ENCODE measurements around the gene QKI. TPM values are rescaled to one million over a fixed set of nuclear protein-coding genes. Genes with fewer than 3 reads are reported as not detected.
"Not testable (repeated sequence)": the region's sequence is repeated elsewhere in the genome, so short reads cannot be mapped to it uniquely, and the experiment has no call there.

Gene QKI
- polyA plus RNA-seq (ENCODE audit: insufficient read length in 3 of 3), result 100 to 1,000 TPM; 178 to 222 (median 213) TPM
- long read RNA-seq, donor 1, full-length matches to known transcripts, result 17 of 24 reads
- long read RNA-seq, donor 1, partial matches to known transcripts, result 7 of 24 reads
- long read RNA-seq, donor 1, other reads (novel, unspliced or antisense), result 0 of 24 reads
- long read RNA-seq, donor 2, full-length matches to known transcripts, result 20 of 35 reads
- long read RNA-seq, donor 2, partial matches to known transcripts, result 15 of 35 reads
- long read RNA-seq, donor 2, other reads (novel, unspliced or antisense), result 0 of 35 reads
- long read RNA-seq, donor 3, full-length matches to known transcripts, result 41 of 69 reads
- long read RNA-seq, donor 3, partial matches to known transcripts, result 28 of 69 reads
- long read RNA-seq, donor 3, other reads (novel, unspliced or antisense), result 0 of 69 reads
- long read RNA-seq, donor 4, full-length matches to known transcripts, result 25 of 30 reads
- long read RNA-seq, donor 4, partial matches to known transcripts, result 5 of 30 reads
- long read RNA-seq, donor 4, other reads (novel, unspliced or antisense), result 0 of 30 reads
- long read RNA-seq, donor 5, result 0 reads
- long read RNA-seq, donor 6, full-length matches to known transcripts, result 43 of 98 reads
- long read RNA-seq, donor 6, partial matches to known transcripts, result 55 of 98 reads
- long read RNA-seq, donor 6, other reads (novel, unspliced or antisense), result 0 of 98 reads
- long read RNA-seq, donor 7, full-length matches to known transcripts, result 28 of 152 reads
- long read RNA-seq, donor 7, partial matches to known transcripts, result 124 of 152 reads
- long read RNA-seq, donor 7, other reads (novel, unspliced or antisense), result 0 of 152 reads
- long read RNA-seq, donor 8, result 0 reads
- long read RNA-seq, donor 9, full-length matches to known transcripts, result 22 of 22 reads
- long read RNA-seq, donor 9, partial matches to known transcripts, result 0 of 22 reads
- long read RNA-seq, donor 9, other reads (novel, unspliced or antisense), result 0 of 22 reads
- long read RNA-seq, donor 10, full-length matches to known transcripts, result 26 of 181 reads
- long read RNA-seq, donor 10, partial matches to known transcripts, result 155 of 181 reads
- long read RNA-seq, donor 10, other reads (novel, unspliced or antisense), result 0 of 181 reads
- long read RNA-seq, donor 11, full-length matches to known transcripts, result 20 of 20 reads
- long read RNA-seq, donor 11, partial matches to known transcripts, result 0 of 20 reads
- long read RNA-seq, donor 11, other reads (novel, unspliced or antisense), result 0 of 20 reads
- long read RNA-seq, donor 12, full-length matches to known transcripts, result 14 of 77 reads
- long read RNA-seq, donor 12, partial matches to known transcripts, result 63 of 77 reads
- long read RNA-seq, donor 12, other reads (novel, unspliced or antisense), result 0 of 77 reads
- long read RNA-seq, donor 13, result 0 reads
- long read RNA-seq, donor 14, full-length matches to known transcripts, result 14 of 26 reads
- long read RNA-seq, donor 14, partial matches to known transcripts, result 12 of 26 reads
- long read RNA-seq, donor 14, other reads (novel, unspliced or antisense), result 0 of 26 reads
- long read RNA-seq, donor 15, full-length matches to known transcripts, result 19 of 19 reads
- long read RNA-seq, donor 15, partial matches to known transcripts, result 0 of 19 reads
- long read RNA-seq, donor 15, other reads (novel, unspliced or antisense), result 0 of 19 reads
- long read RNA-seq, donor 16, full-length matches to known transcripts, result 61 of 68 reads
- long read RNA-seq, donor 16, partial matches to known transcripts, result 7 of 68 reads
- long read RNA-seq, donor 16, other reads (novel, unspliced or antisense), result 0 of 68 reads

DNA sequence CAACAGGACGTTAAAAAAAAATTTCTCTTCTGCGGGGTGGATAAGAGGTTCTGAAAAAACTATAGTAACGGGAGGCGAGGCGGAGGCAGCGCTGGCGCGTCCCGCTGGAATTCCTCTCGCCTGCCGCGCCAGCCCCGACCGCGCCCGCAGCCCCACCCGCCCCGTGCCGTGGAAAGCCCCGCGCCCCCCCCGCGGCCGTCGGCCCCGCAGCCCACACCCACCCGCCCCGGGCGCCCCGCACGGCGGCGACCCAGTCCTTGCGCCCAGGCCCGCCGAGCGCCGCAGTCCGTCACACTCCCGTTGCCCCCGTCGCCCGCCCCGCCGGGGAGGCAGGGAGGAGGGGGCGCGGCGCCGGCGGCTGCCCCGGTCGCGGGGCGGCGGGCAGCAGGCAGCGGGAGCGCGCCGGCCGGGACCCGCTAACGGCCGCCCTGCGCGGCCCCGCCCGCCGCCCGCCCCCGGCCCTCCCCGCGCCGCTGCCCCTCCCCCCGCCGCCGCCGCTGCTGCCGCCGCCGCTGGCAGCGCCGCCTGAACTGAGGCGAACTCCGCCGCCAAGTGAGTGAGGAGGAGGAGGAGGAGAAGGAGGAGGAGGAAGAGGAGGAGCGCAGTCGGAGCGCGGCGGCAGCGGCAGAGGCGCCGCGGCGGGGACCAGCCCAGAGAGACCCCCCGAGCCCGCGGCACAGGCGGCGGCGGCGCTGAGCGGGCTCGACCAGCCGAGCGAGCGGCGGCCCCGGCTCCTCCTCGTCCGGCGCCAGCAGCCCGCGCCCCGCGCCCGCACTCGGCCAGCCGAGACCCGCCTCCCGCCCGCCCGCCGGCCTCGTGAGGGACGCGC, at the start of gene QKI:
Gene QKI (plus strand): TSS at position 602 of the 829 bp plus-strand sequence. CDS start 476 bp downstream, outside the sequence.
- peak in 4 of 11 donors; percentile 65 to 73 (median 70) for DNase-seq (ENCODE audit: extremely low read depth in 1 of 11, low read depth in 9 of 11, low spot score in 4 of 11)

DNA sequence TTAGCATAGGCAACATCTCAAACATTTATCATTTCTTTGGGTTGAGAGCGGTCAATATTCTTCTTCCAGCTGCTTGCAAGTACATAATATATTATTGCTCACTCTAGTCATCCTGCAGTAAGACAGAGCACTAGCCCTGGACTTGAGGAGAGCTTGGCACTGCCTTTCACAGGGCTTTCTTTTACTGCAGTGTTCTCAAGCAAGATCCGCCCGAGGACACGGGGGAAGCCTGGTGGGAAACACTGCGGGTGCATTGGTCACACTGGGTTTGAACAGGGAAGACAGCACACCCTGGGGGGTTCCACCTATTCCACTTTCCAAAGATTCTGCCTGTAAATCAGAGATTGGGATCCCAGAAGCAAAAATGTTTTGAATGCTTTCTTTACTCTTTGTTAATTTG, 48.2 kb upstream of the QKI start:
- no peak for DNase-seq (ENCODE audit: extremely low read depth in 1 of 11, low read depth in 9 of 11, low spot score in 4 of 11)

DNA sequence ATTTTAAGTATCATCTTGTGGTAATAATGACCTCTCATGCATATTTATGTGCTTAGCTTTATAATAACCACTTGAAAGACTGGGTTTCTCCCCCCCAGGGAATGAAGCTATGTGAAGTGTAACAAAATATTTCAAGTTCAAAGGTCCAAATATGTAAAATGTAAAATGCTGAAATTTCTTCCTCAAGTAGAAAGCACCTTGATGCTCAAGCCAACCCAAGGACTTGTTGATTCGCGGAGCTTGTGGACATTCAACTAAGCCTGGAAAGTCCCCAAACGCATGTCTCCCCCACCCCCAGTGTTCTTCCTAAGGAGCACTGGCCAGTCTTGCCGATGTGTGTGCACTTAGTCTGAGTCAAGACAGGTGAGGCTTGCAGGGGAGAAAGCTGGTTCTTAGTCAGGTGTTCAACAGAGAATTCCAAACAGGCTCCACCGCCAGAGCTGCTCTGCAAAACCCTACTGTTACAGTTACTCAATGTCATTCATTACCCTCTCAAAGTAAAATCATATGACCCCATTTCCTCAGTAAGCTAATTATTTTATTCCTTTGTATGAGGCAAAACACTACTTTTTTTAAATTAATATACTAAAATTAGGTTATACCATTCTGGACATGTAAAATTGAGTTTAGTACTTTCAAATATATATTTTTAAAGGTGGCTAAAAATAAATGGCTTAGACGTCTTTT, 46.9 kb upstream of the QKI start:
- no peak for DNase-seq (ENCODE audit: extremely low read depth in 1 of 11, low read depth in 9 of 11, low spot score in 4 of 11)

DNA sequence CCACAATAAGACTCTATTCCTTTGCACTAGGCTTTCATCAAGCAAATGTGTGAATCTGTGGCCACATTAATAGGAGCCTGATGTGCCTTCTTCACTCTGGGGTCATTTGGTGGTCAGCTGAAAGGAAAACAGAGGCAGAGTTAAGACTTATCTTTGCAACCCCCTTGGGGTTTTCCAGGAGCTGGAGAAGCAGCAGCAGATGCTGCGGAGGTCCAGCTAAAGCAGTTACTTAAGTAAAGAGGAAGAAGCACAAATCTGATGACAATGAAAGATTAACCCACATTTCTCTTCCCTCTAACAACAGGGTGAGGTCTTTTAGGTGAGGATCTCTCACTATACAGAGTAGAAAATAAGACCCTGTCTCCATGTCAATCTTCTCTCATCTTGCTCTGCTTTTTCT, 45.4 kb upstream of the QKI start:
- no peak for DNase-seq (ENCODE audit: extremely low read depth in 1 of 11, low read depth in 9 of 11, low spot score in 4 of 11)

DNA sequence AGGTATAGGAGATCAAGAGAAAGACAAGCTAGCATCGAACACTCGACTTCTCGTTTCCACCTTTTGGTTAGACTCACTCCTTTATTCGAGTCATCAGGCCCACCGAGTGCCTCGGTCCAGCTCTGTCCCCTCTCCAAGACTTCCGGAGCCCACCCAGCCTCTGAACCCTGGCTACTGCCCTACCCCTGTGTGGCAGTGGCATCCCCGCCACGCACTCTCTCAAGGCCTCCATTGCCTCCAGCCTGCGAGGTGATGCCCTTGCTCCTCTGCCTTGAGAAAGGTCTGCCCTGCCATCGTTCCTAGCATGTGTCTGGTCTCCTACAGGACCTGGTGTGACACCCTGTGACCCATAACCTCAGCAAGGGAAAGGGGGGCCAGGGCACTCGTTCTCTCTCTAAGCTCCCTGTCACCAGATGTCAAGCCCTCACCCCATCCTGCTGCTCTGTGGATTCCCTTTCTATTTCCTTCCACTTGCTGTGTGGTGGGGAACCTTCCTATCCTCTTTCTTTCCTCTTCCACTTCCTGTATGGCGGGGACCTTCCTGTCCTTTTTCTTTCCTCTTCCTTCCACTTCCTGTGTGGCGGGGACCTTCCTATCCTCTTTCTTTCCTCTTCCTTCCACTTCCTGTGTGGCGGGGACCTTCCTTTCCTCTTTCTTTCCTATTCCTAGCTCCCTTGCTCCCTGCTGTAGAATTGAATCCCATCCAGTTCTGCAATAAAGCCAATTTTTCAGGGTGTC, 44.7 kb upstream of the QKI start:
- no peak for DNase-seq (ENCODE audit: extremely low read depth in 1 of 11, low read depth in 9 of 11, low spot score in 4 of 11)

DNA sequence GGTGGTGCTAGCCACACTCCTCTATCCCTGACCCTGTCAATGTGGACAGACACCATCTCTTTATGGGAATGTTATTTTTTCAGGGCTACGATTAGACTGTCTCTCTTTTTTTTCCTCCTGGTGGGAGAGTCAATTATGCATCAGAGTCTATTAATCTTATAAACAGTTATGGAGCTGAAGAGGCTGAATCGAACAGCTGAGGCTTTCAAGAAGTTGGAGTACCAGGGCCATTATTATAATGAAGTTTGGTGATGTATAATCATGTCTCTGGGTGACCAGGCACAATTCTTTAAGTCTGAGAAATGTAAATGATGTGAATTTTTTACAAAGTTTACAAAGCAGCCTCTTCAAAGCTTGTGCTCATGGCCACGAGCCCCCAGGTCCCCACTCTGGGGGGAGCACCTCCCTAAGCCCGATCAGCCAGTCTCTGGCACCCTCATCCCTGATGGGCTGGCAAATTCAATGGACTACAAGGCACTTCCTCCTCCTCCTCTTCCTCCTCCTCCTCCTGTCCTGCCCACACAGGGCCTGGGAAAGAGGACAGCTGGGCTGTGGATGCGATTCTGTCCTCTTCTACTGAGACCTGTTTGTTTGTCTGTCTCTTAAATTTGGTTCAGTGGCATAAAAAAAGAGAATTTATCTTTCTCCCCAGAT, 43.9 kb upstream of the QKI start:
- no peak for DNase-seq (ENCODE audit: extremely low read depth in 1 of 11, low read depth in 9 of 11, low spot score in 4 of 11)

DNA sequence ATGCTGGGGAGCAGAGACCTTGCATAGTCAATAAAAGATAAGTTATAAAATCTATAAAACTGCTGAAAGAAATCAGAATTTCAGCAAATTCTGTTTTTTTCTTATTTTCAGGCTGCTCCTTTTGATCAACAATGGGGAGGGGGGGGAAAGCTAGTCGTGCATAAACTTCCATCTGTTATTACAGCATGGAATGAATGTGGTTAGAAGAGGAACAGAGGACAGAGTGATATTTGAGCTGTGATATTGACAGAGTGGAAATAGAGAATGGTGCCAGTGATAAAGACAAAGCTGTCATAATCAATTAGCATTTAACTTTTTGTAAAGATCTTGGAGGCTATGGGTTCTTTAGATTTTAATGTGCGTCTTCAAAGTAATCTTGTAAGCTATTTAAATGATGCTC, 43.4 kb upstream of the QKI start:
- no peak for DNase-seq (ENCODE audit: extremely low read depth in 1 of 11, low read depth in 9 of 11, low spot score in 4 of 11)

DNA sequence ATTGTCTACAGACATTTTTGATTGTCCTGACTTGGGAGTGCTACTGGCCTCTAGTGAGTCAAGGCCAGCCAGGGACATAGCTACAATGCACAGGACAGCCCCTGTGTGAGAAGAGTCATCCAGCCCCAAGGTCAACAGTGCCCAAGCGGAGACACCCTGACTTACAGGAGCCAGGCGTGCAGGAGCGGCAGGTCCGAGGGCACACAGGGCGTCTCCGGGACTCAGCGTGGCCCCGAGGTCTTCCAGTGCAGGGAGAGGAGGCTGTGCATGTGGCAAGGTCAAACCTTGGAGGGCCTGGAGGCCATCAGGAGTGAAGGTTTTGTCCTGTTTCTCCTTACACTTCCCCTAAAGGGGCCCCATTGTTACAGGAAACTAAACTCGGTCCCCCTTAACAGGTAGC, 41.3 kb upstream of the QKI start:
- DNase-seq (ENCODE audit: extremely low read depth in 1 of 11, low read depth in 9 of 11, low spot score in 4 of 11), result no peak

DNA sequence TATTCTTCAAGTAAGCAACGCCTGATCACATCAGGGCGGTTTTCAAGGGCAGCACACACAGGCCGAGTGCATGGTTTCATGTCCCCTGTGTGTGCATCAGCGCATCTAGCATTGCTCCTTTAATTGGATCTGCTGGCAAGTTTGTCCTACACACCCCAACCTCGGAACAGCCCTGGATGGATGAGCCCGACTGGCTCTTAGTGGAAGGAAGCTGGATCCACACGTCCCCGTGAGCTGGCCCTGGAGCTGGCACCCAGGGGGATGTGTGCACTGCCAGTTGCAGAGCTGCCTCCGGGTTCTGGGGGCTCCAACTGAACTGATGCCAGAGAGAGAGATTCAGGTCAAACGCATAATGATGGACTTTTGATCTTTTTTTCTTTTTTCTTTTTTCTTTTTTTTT, 39.2 kb upstream of the QKI start:
- DNase-seq (ENCODE audit: extremely low read depth in 1 of 11, low read depth in 9 of 11, low spot score in 4 of 11), result no peak

DNA sequence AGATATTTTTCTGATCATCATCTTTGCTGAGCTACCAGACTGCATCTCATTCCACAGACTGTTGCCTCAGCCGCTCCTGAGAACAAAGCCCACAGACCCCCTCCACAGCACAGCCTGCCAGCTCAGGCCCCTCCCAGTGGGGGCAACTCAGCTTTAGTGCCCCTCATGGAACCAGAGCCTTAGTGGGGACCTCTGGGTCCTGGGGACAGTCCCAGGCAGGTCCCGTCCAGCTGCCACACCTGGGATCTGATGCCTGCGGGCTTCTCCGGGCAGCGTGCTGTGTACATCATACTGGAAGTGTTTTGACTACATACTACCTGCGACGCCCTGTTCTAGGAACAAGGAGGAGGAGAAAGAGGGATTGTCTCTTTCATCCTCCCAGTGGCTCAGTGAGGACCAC, 38.3 kb upstream of the QKI start:
- DNase-seq (ENCODE audit: extremely low read depth in 1 of 11, low read depth in 9 of 11, low spot score in 4 of 11), result no peak

DNA sequence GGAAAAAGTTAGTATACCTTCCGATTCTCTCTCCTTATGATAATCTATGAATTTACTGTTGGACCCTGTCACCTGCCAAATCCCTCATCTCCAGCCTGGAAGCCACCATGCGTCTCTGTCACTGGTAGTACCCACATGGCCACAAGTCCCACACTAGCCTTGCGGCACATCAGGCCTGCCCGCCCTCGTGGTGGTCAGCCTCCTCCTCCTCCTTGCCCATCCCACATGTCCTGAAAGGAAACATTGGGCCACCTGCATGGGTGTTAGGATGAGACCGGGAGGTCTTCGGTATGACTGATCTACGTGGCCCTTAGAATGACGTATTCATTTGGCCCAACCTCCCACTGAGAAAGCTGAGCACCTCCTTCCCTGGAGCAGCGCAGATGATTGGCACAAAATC, 37.0 kb upstream of the QKI start:
- no peak for DNase-seq (ENCODE audit: extremely low read depth in 1 of 11, low read depth in 9 of 11, low spot score in 4 of 11)

DNA sequence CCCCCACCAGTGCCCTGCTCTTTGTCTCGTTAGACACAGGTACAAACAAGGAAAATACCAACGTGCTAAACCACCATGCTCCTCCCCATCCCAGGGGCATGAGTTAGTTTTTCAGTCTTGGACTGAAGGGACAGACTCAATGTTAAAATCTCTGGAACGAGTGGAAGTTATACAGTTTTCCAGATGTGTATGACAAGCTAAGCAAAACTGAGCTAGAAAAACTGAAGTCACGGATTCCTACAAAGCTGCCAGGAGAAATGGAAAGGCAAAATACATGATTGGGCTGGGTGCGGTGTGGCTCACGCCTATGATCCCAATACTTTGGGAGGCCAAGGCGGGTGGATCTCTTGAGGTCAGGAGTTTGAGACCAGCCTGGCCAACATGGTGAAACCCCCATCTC, 34.3 kb upstream of the QKI start:
- no peak for DNase-seq (ENCODE audit: extremely low read depth in 1 of 11, low read depth in 9 of 11, low spot score in 4 of 11)

DNA sequence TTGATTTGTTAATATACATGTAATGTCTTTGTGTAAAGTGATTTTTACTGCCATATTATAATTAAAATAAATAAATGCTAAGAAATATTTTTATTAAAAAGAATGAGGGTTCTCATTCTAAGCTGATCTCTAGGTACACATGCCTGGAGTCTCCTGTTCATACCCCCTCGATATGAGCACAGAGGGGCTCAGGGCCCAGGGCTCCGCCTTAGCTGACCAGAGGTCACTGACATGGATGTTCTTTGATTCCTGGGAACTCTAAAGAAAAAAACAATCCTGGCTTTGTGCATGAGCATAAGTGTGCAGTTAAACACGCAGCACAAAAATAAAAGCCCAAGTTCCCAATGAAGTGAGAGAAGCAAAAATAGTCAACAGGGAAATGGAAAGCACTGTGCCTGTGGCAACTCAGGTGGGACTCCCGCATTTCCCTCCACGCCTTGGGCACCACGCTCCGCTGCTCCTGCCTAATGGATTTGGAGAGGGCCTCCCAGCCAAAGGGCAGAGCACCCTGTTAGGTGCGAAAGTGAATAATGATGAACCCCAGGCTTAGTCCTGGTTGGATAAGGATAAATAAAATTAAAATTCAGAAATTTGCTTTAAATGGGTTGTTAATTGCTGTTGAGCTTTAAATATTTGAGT, 33.3 kb upstream of the QKI start:
- peak in 1 of 11 donors; percentile 34 for DNase-seq (ENCODE audit: extremely low read depth in 1 of 11, low read depth in 9 of 11, low spot score in 4 of 11)

DNA sequence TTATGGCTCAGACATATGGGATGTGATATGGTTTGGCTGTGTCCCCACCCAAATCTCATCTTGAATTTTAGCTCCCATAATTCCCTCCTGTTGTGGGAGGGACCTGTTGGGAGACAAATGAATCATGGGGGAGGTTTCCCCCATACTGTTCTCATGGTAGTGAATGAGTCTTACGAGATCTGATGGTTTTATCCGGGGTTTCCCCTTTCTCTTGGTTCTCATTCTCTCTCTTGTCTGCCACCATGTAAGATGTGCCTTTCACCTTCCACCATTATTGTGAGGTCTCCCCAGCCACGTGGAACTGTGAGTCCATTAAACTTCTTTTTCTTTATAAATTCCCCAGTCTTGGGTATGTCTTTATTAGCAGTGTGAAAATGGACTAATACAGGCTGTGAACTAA, 31.1 kb upstream of the QKI start:
- DNase-seq (ENCODE audit: extremely low read depth in 1 of 11, low read depth in 9 of 11, low spot score in 4 of 11), result not testable (repeated sequence)

DNA sequence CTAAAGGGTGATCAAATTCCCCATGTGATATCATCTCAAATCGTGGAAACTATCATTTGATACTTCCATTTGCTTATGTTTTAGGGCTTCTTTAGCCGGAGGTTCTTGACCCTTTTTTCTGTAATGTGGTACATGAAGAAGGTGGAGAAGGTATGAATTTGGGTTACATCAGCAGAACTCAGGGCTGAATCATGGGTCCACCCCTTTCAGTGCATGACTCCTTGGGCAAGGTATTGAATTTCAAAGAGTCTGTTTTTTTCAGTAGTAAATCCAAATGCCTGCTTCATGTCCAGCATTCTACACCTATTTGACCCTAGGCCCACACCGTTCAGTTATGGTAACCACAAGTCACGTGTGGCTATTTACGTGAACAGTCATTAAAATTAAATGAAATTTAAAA, 30.6 kb upstream of the QKI start:
- DNase-seq (ENCODE audit: extremely low read depth in 1 of 11, low read depth in 9 of 11, low spot score in 4 of 11), result no peak
